Ectodermal cell (in vitro differentiated cells): ENCODE measurements around the gene MAP3K4.

Experiments
- H3K27ac ChIP-seq: 2 replicates; pipeline ENCODE4 v1.7.0; 2013; ENCODE audit warnings: mild to moderate bottlenecking, low read depth, low read length; ENCODE audit not compliant: insufficient read depth, poor library complexity, severe bottlenecking
- H3K27me3 ChIP-seq: 2 replicates; pipeline ENCODE4 v1.7.0; 2013; ENCODE audit warnings: mild to moderate bottlenecking, low read length; ENCODE audit not compliant: insufficient read depth, control insufficient read depth, poor library complexity, severe bottlenecking
- H3K36me3 ChIP-seq: one replicate; pipeline ENCODE4 v1.7.0; 2013; ENCODE audit warnings: low read length; ENCODE audit not compliant: control insufficient read depth, insufficient read depth
- H3K4me1 ChIP-seq: one replicate; pipeline ENCODE4 v1.7.0; 2013; ENCODE audit warnings: low read length; ENCODE audit not compliant: control insufficient read depth, insufficient read depth
- H3K4me3 ChIP-seq: 2 replicates; pipeline ENCODE4 v1.7.0; 2013; ENCODE audit warnings: low read depth, low read length, control low read depth; ENCODE audit not compliant: insufficient read depth
- H3K9me3 ChIP-seq: 2 replicates; pipeline ENCODE4 v1.7.0; 2013; ENCODE audit warnings: mild to moderate bottlenecking, low read length, moderate library complexity; ENCODE audit not compliant: control insufficient read depth
- WGBS, 2 experiments: methylation state at CpG; one replicate each; pipeline ENCODE4 v1.1.7; 2013; ENCODE audit warnings: missing lambda C conversion rate in 2 of 2; 5-methylcytosine and 5-hydroxymethylcytosine counted together

MAP3K4 gene

GRCh38 chr6:161000632-161001031 lies 9.1 kb downstream of the MAP3K4 start:
- no peak overlapping the region for H3K4me3 ChIP-seq
- H3K27ac ChIP-seq, result no peak overlapping the region
- no peaks in the 10 kb centered on the region for H3K9me3 ChIP-seq
- WGBS, 2 experiments, result 90% methylated on average over 1 of the region's 1 CpG; no CpG with 5 or more reads in 1 of the 2 experiments
- no peaks in the 10 kb centered on the region for H3K4me1 ChIP-seq
- no peaks in the 10 kb centered on the region for H3K36me3 ChIP-seq
- no peaks in the 10 kb centered on the region for H3K27me3 ChIP-seq

GRCh38 chr6:161001421-161001820 lies 9.9 kb downstream of the MAP3K4 start:
- H3K4me3 ChIP-seq, result no peak overlapping the region
- no peaks in the 10 kb centered on the region for H3K36me3 ChIP-seq
- 79 to 81% methylated on average over 3 to 4 of the region's 4 CpGs for WGBS, 2 experiments
- no peaks in the 10 kb centered on the region for H3K4me1 ChIP-seq
- no peak overlapping the region for H3K27ac ChIP-seq
- no peaks in the 10 kb centered on the region for H3K9me3 ChIP-seq
- no peaks in the 10 kb centered on the region for H3K27me3 ChIP-seq

GRCh38 chr6:161003336-161003735 lies 11.8 kb downstream of the MAP3K4 start:
- no peaks in the 10 kb centered on the region for H3K9me3 ChIP-seq
- no peaks in the 10 kb centered on the region for H3K4me1 ChIP-seq
- H3K27me3 ChIP-seq, result no peaks in the 10 kb centered on the region
- 85 to 100% methylated on average over 1 to 2 of the region's 2 CpGs for WGBS, 2 experiments
- H3K36me3 ChIP-seq, result no peaks in the 10 kb centered on the region
- no peak overlapping the region for H3K27ac ChIP-seq
- no peak overlapping the region for H3K4me3 ChIP-seq

GRCh38 chr6:161008245-161008644 lies 16.7 kb downstream of the MAP3K4 start:
- no peaks in the 10 kb centered on the region for H3K9me3 ChIP-seq
- H3K4me1 ChIP-seq, result peaks cover 20% of the 10 kb centered on the region
- no peak overlapping the region for H3K4me3 ChIP-seq
- no peaks in the 10 kb centered on the region for H3K36me3 ChIP-seq
- WGBS, 2 experiments, result 85 to 100% methylated on average over 3 to 4 of the region's 4 CpGs
- no peak overlapping the region for H3K27ac ChIP-seq
- no peaks in the 10 kb centered on the region for H3K27me3 ChIP-seq

- H3K36me3 ChIP-seq, result no peaks in the 10 kb centered on the region
- WGBS, 2 experiments, result 87 to 100% methylated on average over 1 to 2 of the region's 3 CpGs
- no peak overlapping the region for H3K4me3 ChIP-seq
- no peaks in the 10 kb centered on the region for H3K9me3 ChIP-seq
- no peaks in the 10 kb centered on the region for H3K27me3 ChIP-seq
- H3K27ac ChIP-seq, result no peak overlapping the region
- peaks cover 24% of the 10 kb centered on the region for H3K4me1 ChIP-seq
Measured at GRCh38 chr6:161009991-161010390, 18.4 kb downstream of the MAP3K4 start.

GRCh38 chr6:161010418-161010817 lies 18.8 kb downstream of the MAP3K4 start:
- peaks cover 24% of the 10 kb centered on the region for H3K4me1 ChIP-seq
- peak overlapping the region; percentile 66 for H3K27ac ChIP-seq
- no peaks in the 10 kb centered on the region for H3K9me3 ChIP-seq
- H3K4me3 ChIP-seq, result no peak overlapping the region
- H3K36me3 ChIP-seq, result no peaks in the 10 kb centered on the region
- H3K27me3 ChIP-seq, result no peaks in the 10 kb centered on the region
- 92 to 100% methylated on average over 1 of the region's 1 CpG for WGBS, 2 experiments

GRCh38 chr6:161011492-161012480 lies 20.2 kb downstream of the MAP3K4 start:
- Histone ChIP-seq H3K36me3 (no peaks in the 10 kb centered on the region), H3K4me3 (no peak overlapping the region), H3K9me3 (no peaks in the 10 kb centered on the region), H3K27ac (peak overlapping the region; percentile 38), H3K4me1 (peaks cover 24% of the 10 kb centered on the region), H3K27me3 (no peaks in the 10 kb centered on the region)
- WGBS, 2 experiments, result 21 to 23% methylated on average over 7 of the region's 8 CpGs

GRCh38 chr6:161013695-161014094 lies 22.1 kb downstream of the MAP3K4 start:
- Histone ChIP-seq H3K4me1 (peaks cover 24% of the 10 kb centered on the region), H3K27ac (no peak overlapping the region), H3K4me3 (no peak overlapping the region), H3K27me3 (no peaks in the 10 kb centered on the region), H3K36me3 (no peaks in the 10 kb centered on the region), H3K9me3 (no peaks in the 10 kb centered on the region)
- 89 to 93% methylated on average over 4 of the region's 4 CpGs for whole genome bisulfite sequencing, 2 experiments

GRCh38 chr6:161017766-161018564 lies 26.4 kb downstream of the MAP3K4 start:
- Histone ChIP-seq H3K27ac (no peak overlapping the region), H3K4me3 (no peak overlapping the region), H3K4me1 (peaks cover 7% of the 10 kb centered on the region), H3K36me3 (no peaks in the 10 kb centered on the region), H3K27me3 (no peaks in the 10 kb centered on the region), H3K9me3 (no peaks in the 10 kb centered on the region)
- WGBS, 2 experiments, result 91 to 96% methylated on average over 4 of the region's 5 CpGs

- H3K4me1 ChIP-seq, result no peaks in the 10 kb centered on the region
Measured at GRCh38 chr6:161019324-161019839, 27.8 kb downstream of the MAP3K4 start.

More at GRCh38 chr6:161019324-161019839, 27.8 kb downstream of the MAP3K4 start:
- no peaks in the 10 kb centered on the region for H3K9me3 ChIP-seq
- no peaks in the 10 kb centered on the region for H3K27me3 ChIP-seq
- no peaks in the 10 kb centered on the region for H3K36me3 ChIP-seq
- no peak overlapping the region for H3K27ac ChIP-seq
- WGBS, 2 experiments, result 92 to 94% methylated on average over 12 to 13 of the region's 13 CpGs
- no peak overlapping the region for H3K4me3 ChIP-seq
